NCI-H128 (cell line): Measurements from ENCODE around the gene PRDM16.

Source experiments
- DNase-seq: peaks from one replicate; lab custom pipeline; 2025; ENCODE audit not compliant: unreplicated experiment; lab: John Stamatoyannopoulos, UW

The PRDM16 gene

DNA sequence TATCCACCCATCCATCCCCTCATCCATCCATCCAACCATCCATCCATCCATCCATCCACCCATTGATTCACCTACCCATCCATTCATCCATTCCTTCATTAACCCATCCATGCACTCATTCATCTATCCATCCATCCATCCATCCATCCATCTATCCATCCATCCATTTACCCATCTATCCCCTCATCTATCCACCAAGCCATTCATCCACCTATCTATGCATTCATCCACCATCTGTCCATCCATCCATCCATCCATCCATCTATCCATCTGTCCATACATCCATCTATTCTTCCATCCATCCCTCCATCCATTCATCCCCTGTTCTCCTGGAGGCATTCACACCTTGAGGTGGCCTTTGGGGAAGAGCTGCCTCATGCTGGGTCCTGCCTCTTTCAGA lies 107.0 kb downstream of the PRDM16 start:
- no peak for DNase-seq

DNA sequence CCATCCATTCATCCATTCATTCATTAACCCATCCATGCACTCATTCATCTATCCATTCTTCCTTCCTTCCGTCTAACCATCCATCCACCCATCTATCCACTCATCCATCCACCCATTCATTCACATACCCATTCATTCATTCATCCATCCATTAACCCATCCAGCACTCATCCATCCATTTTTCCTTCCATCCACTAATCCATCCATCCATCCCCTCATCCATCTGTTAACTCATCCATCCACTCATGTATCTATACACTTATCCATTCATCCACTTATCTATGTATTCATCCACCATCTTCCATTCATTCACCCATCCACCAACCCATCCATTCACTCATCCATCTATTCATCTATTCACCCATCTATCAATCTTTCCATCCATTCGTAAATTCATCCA lies 107.8 kb downstream of the PRDM16 start:
- DNase-seq, result no peak

- no peak for DNase-seq
Measured at GRCh38 chr1:3178279-3178678, 109.3 kb downstream of the PRDM16 start.

- no peak for DNase-seq
Measured at GRCh38 chr1:3179471-3179870, 110.5 kb downstream of the PRDM16 start.

DNA sequence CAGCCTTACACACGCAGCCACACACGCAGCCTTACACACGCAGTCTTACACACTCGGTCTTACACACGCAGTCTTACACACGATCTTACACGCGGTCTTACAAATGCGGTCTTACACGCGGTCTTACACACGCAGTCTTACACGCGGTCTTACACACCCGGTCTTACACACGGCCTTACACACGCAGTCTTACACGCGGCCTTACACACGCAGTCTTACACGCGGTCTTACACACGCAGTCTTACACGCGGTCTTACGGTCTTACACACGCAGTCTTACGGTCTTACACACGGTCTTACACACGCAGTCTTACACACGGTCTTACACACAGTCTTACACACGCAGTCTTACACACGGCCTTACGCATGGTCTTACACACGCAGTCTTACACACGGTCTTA lies 111.9 kb downstream of the PRDM16 start:
- no peak for DNase-seq

DNA sequence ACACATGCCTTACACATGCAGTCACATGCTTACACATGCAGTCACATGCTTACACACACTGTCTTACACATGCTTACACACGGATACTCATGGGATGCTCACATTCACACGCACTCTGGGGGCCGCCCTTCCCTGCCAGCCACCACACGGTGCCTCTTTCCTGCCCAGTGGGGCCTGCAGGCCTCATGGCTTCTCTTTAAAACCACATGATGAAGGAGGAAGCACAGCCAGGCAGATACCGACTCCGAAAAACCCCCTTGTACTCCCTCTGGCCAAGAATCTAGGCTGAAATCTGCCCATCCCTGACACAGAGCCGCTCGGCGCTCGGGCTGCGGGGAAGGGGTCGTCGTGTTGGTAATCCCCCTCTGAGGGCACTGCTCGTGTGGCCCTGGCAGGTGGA lies 113.0 kb downstream of the PRDM16 start:
- DNase-seq, result no peak

DNA sequence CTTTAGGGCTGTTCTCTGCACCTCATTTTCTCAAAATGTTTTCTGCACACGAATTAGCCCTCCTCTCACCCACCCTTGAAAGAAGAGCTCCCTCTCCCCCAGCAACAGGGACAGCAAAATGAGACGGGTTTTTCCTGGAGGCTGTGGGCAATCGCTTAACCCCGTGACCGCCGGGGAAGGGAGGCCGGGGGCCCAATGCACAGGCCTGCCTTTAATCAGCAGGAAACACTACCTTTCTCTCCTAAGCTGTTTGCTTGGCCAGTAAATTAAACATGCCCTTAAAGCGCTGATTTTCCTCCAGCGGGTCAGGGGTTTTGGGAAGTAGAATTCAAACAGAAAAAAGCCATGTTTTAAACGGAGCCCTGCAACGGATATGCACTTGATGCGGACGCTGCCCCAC lies 114.4 kb downstream of the PRDM16 start:
- DNase-seq, result no peak

- DNase-seq, result no peak
Measured at GRCh38 chr1:3183813-3184212, 114.8 kb downstream of the PRDM16 start.

- DNase-seq, result no peak
Measured at GRCh38 chr1:3184666-3185065, 115.7 kb downstream of the PRDM16 start.

DNA sequence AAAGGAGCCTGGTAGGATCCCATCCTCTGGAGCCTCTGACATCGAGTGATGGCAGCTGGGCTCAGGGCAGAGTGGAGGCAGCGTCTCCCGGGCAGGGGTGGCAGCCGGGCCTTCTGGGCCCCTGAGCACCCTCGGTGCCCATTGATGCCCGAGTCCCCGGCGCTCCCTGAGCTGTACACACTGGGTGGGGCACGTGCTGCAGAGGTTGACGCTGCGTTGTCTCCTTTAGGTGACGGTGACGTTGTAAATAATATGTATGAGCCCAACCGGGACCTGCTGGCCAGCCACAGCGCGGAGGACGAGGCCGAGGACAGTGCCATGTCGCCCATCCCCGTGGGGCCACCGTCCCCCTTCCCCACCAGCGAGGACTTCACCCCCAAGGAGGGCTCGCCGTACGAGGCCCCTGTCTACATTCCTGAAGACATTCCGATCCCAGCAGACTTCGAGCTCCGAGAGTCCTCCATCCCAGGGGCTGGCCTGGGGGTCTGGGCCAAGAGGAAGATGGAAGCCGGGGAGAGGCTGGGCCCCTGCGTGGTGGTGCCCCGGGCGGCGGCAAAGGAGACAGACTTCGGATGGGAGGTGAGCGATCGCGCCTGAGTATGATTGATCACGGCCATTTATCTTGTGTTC lies 117.0 kb downstream of the PRDM16 start:
- no peak for DNase-seq

- DNase-seq, result no peak
Measured at GRCh38 chr1:3186526-3186921, 117.5 kb downstream of the PRDM16 start.

DNA sequence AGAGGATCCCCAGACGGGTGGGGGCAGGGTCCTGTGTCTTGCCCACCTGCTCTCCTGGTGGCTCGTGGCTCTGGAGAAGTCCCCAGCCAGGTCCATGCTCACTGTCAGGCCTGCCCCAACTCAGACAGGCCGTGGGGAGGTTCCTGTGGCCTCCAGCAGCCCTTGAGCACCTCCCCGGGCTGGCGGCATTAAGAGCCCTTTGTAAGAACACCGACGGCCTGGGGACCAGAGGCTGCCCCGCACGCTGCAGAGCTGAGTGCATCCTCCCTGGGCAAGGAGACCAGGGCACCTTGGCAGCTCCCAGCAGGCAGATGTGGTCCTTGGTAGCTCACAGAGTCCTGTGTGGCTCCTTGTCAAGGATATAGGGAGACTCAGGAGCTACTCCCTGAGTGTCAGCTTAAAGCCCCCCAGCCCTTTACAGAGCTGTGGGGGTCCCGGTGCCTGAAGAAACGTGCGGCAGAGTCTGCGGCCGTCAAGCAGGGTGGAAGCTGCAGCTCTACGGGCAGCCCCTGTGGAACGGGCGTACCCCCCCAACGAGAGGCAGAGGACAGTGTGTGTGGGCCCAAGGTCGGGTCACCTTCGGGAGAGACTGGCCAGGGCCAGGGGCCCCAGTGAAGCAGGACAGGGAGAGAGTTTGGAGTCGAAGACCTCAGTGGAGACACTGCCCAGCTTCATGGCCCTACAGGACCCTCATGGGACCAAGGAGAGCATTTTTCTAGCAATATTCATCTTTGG lies 118.6 kb downstream of the PRDM16 start:
- no peak for DNase-seq

DNA sequence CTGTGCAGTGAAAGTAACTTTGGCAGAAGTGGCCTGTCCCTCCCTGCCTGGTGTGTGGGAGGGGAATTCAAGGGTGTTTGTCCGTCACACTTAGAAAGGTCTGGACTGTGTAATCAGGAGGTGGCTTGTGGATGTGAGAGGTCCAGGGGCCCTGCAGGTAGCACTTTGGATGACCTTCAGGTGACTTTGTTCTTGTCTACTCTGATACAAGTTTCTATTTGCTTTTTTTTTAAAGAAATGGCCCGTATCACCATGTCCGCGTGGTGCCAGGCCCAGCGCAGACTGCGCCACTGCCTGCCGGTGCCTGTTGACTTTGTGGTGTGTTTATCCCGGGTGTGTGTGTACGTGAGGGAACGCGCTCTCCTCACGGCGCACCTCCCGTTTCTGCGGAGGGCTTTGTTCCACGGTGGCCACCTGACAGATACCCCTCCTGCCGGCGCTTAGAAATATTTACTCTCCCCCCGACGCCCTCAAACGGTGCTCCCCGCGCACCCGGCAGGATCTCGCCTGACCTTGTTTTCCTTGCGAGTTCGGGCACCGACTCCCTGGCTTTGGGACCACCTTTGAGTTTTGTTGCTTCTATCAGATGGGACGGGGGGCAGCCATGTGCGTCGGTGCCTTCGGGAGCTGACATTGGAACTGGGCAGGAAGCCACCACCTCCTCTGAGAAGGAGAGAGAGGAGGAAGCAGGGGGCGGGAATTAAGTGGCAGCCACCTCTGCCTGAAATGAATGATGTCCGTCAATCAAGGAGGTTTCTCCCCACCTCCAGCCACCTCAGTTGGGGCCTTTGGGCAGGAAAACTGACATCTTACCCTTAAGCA lies 119.4 kb downstream of the PRDM16 start:
- DNase-seq, result no peak

- no peak for DNase-seq
Measured at GRCh38 chr1:3190256-3191041, 121.4 kb downstream of the PRDM16 start.

DNA sequence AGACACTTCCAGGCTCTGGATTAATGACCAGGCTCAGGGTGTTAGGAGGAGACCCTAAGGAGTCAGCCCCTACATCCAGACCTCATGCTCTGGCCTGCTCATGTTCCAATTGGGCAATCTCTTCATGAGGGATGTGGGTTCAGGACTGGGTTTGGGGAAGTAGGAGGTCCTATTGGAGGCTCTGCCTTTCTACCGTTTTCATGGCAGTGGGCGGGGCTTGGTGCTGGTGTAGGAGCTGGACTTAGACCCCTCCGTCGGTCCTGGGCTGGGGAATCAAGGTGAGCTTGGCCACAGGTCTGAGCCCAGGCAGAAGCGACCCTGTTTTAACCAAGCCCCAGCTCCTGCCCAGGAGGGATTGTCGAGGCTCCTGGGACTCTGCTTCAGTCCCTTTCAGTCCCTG lies 123.4 kb downstream of the PRDM16 start:
- DNase-seq, result no peak

- DNase-seq, result no peak
Measured at GRCh38 chr1:3192825-3193224, 123.8 kb downstream of the PRDM16 start.

- no peak for DNase-seq
Measured at GRCh38 chr1:3193811-3194210, 124.8 kb downstream of the PRDM16 start.

- DNase-seq, result no peak
Measured at GRCh38 chr1:3194760-3195479, 125.9 kb downstream of the PRDM16 start.

- no peak for DNase-seq
Measured at GRCh38 chr1:3195480-3195815, 126.4 kb downstream of the PRDM16 start.

GRCh38 chr1:3195966-3196515 lies 127.0 kb downstream of the PRDM16 start:
- DNase-seq, result no peak
